BLaER1 (cell line): ENCODE measurements around the gene EPB41L3.
"Not testable (repeated sequence)": the region's sequence is repeated elsewhere in the genome, so short reads cannot be mapped to it uniquely, and the experiment has no call there.

ENCODE experiments used
- H3K27ac ChIP-seq: shearing (Covaris generic); formaldehyde crosslinking; 2 replicates; pipeline ENCODE4 v1.8.1; 2022
- H3K27me3 ChIP-seq: shearing (Covaris generic); formaldehyde crosslinking; 2 replicates; pipeline ENCODE4 v1.8.1; 2022
- H3K36me3 ChIP-seq: shearing (Covaris generic); formaldehyde crosslinking; 2 replicates; pipeline ENCODE4 v1.8.1; 2022
- H3K4me1 ChIP-seq: shearing (Covaris generic); formaldehyde crosslinking; 2 replicates; pipeline ENCODE4 v1.8.1; 2022
- H3K4me2 ChIP-seq: shearing (Covaris generic); formaldehyde crosslinking; 2 replicates; pipeline ENCODE4 v1.8.1; 2022
- H3K4me3 ChIP-seq: shearing (Covaris generic); formaldehyde crosslinking; 2 replicates; pipeline ENCODE4 v1.8.1; 2022
- H3K9ac ChIP-seq: shearing (Covaris generic); formaldehyde crosslinking; 2 replicates; pipeline ENCODE4 v1.8.1; 2022
- H3K9me3 ChIP-seq: shearing (Covaris generic); formaldehyde crosslinking; 2 replicates; pipeline ENCODE4 v1.8.1; 2022
- H4K20me1 ChIP-seq: shearing (Covaris generic); formaldehyde crosslinking; 2 replicates; pipeline ENCODE4 v1.8.1; 2022
- Cebpa-rat ChIP-seq: shearing (Covaris generic); IDR thresholded peaks from 2 replicates; pipeline ENCODE4 v1.8.1; 2022

The EPB41L3 gene

DNA sequence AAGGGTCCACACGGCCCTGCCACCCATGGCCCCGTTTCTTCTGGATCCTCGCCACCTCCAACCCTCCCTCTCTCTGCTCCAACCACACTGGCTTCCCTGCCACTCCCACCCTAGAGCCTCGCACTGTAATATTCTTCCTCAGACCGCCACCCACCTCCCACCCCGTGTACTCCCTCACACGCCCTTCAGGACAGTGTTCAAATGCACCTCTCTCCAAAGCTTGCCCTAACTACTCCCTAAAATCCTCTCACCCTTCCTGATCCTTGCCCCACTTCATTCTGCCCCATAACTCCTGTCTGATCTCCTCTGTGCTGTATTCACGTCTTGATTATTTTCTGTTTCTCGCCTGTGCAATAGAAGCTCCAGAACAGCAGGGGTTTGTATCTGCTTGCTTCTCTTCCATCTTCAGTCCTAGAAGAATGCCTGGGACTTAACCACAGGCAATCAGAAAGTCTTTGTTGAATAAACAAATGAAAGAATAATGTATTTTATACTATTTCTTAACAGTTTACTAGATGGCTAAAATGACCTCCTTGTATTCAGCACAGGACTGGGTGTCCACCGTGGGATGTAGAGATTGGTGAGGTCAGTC, 25.5 kb downstream of the EPB41L3 start:
- no peak overlapping the region for H3K9ac ChIP-seq
- no peak overlapping the region for H3K4me3 ChIP-seq
- peaks cover 23% of the 10 kb centered on the region for H3K4me1 ChIP-seq
- H3K27me3 ChIP-seq, result no peaks in the 10 kb centered on the region
- no peaks in the 10 kb centered on the region for H4K20me1 ChIP-seq
- no peaks in the 10 kb centered on the region for H3K9me3 ChIP-seq
- no peak overlapping the region for H3K4me2 ChIP-seq
- H3K36me3 ChIP-seq, result no peaks in the 10 kb centered on the region
- TF ChIP-seq Cebpa-rat, result no peak
- no peak overlapping the region for H3K27ac ChIP-seq

DNA sequence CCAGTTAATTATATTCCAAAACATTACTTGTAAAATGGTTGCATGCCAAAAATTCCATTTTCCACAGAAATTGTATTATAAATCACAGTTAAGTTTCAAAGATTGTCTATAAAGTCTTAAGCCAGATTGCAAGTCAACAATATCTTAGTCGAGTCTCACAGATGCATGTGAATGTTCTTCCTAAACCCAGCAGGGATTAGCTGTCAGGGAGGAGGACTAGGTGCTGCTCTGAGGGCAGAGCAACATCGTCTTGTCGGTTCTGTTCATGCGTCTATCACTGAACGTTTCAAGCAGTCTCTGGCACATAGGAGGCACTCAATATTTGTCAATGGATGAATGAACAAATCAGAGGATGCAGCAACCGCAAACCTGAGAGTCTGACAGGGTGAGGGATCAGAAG, 27.0 kb downstream of the EPB41L3 start:
- Histone ChIP-seq H3K36me3 (no peaks in the 10 kb centered on the region), H3K4me2 (no peak overlapping the region), H3K27me3 (no peaks in the 10 kb centered on the region), H4K20me1 (no peaks in the 10 kb centered on the region), H3K9me3 (no peaks in the 10 kb centered on the region), H3K9ac (no peak overlapping the region), H3K4me3 (no peak overlapping the region), H3K27ac (no peak overlapping the region), H3K4me1 (peaks cover 23% of the 10 kb centered on the region)
- TF ChIP-seq Cebpa-rat, result no peak

DNA sequence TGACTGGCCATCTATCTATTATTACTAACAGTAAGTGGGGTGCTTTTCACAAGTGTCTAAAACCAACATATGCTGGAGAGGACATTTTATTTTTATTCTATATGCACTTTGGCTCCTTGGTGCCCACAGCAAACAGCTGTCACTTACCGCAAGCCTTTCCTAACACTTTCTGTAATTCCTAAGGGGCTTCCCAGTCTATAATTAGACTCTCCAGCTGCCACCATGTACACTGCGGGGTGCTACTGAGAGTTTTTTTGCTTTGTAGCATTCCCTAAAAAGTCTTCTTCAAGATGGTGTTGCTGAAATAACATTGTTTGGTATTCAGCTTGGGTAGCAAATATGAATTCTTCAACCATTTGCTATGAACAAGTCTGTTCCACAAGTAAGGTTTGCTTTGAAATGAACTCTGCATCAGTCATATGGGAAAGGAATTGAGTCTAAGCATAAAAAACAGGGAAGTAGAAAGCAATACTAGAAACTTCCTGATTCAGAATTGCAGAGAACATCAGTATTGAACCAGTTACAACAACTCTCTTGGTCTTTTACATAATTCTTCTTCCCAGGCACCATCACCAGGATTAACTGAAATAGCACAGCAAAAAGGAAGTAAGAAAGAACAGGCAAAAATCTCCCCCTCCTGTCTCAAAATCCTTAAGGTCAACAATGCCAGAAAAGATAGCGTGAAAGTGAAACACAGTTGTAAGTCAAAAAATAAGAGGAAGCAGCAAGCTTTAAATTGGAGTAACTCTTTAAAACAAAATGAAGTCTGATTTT, 28.6 kb downstream of the EPB41L3 start:
- Histone ChIP-seq H4K20me1 (no peaks in the 10 kb centered on the region), H3K4me1 (peaks cover 23% of the 10 kb centered on the region), H3K4me2 (peak overlapping the region; percentile 61), H3K9me3 (no peaks in the 10 kb centered on the region), H3K4me3 (no peak overlapping the region), H3K27me3 (no peaks in the 10 kb centered on the region), H3K36me3 (no peaks in the 10 kb centered on the region), H3K9ac (no peak overlapping the region), H3K27ac (peak overlapping the region; percentile 25)
- no peak for TF ChIP-seq Cebpa-rat

DNA sequence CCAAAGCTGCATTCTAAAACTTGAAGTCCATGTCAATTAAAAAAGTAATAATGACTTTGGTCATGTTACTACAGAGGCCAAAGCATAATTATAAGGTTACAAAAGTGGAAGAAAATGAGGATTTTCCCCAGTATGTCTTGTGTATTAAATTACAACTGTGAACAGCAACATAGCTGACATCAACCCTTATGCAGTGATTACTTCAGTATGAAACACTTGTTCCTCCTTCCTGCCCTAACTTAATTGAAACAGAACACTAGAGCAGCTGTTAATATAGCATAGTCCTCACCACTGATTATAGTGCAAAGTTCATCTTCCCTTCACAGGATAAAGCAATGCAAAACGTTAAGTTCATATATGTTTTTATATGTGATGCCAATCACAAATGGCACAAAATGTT, 29.9 kb downstream of the EPB41L3 start:
- no peaks in the 10 kb centered on the region for H3K27me3 ChIP-seq
- TF ChIP-seq Cebpa-rat, result no peak
- H3K4me3 ChIP-seq, result no peak overlapping the region
- H4K20me1 ChIP-seq, result no peaks in the 10 kb centered on the region
- H3K27ac ChIP-seq, result no peak overlapping the region
- H3K4me1 ChIP-seq, result peaks cover 23% of the 10 kb centered on the region
- H3K36me3 ChIP-seq, result no peaks in the 10 kb centered on the region
- no peaks in the 10 kb centered on the region for H3K9me3 ChIP-seq
- H3K4me2 ChIP-seq, result no peak overlapping the region
- H3K9ac ChIP-seq, result no peak overlapping the region

DNA sequence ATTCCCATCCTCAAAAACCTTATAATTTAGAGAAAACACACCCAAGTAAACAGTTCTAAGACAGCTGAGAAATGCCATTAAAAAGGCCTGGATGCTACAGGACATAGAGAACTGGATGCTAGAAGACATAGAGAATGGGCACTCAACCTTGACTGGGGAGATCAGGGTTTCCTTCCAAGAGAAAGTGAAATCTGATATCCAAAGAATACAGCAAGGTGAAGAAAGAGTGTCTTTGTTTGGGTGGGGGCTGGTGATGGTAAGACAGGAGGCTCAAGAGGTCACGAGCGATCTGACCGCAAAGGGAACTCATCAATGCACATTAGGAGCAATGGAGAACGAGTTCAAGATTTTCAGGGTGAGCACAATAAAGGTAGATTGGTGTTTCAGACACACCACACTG, 31.6 kb downstream of the EPB41L3 start:
- H4K20me1 ChIP-seq, result no peaks in the 10 kb centered on the region
- no peaks in the 10 kb centered on the region for H3K36me3 ChIP-seq
- H3K27ac ChIP-seq, result no peak overlapping the region
- no peaks in the 10 kb centered on the region for H3K9me3 ChIP-seq
- no peak overlapping the region for H3K9ac ChIP-seq
- no peaks in the 10 kb centered on the region for H3K27me3 ChIP-seq
- no peak for TF ChIP-seq Cebpa-rat
- H3K4me2 ChIP-seq, result no peak overlapping the region
- H3K4me3 ChIP-seq, result no peak overlapping the region
- peaks cover 23% of the 10 kb centered on the region for H3K4me1 ChIP-seq

DNA sequence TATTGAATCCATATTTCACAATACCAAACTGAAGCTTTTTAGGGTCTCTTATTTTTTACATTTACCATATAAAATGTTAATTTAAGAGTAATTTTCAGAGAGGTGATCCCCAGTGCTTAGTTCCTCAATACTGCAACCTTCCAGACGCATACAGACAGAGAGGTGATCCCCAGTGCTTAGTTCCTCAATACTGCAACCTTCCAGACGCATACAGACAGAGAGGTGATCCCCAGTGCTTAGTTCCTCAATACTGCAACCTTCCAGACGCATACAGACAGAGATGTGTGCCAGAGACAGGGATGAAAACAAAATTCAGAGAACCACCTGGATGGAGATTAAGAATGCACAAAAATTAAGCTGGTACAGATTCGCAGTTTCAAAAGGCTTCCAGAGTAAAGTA, 32.3 kb downstream of the EPB41L3 start:
- not testable (repeated sequence) for H3K4me2 ChIP-seq, H3K27ac ChIP-seq, H3K9ac ChIP-seq, H3K36me3 ChIP-seq, H4K20me1 ChIP-seq, H3K4me3 ChIP-seq, H3K27me3 ChIP-seq, H3K9me3 ChIP-seq
- H3K4me1 ChIP-seq, result peaks cover 23% of the 10 kb centered on the region

DNA sequence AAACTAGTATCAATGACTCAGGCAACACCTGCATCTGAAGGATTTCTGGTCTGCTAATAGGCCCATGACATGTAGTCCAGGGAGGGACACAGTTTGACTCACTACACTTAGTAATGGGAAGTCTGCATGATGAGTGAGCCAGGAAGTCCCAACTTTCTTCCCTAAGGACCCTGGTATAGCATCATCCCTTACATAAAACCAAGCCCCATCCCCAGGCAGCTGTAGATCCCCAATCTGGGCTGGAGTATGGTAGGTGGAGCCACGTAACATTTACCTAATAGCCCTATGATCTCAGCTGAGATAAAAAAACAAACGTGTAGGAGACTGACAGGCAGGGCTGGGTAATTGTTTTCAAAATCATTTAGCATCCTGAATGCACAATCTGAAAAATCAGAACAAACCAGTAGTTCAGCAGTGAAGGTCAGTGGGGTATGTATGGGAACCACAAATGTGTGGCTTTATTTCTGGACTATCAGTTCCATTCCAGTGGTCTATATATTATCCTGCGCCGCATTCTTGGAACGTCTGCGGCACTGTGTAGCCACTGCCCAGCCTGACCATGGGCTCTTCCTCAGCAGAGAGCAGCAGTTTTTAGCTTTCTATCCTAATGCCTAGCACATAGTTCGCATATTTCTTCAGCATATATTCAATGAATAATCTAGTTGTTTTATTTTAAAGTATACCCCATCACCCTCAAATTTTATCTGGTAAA, 33.5 kb downstream of the EPB41L3 start:
- TF ChIP-seq Cebpa-rat, result no peak
- H3K4me1 ChIP-seq, result peaks cover 11% of the 10 kb centered on the region
- H3K36me3 ChIP-seq, result no peaks in the 10 kb centered on the region
- no peak overlapping the region for H3K9ac ChIP-seq
- no peaks in the 10 kb centered on the region for H4K20me1 ChIP-seq
- no peak overlapping the region for H3K4me2 ChIP-seq
- H3K9me3 ChIP-seq, result no peaks in the 10 kb centered on the region
- H3K27ac ChIP-seq, result no peak overlapping the region
- no peak overlapping the region for H3K4me3 ChIP-seq
- H3K27me3 ChIP-seq, result no peaks in the 10 kb centered on the region

DNA sequence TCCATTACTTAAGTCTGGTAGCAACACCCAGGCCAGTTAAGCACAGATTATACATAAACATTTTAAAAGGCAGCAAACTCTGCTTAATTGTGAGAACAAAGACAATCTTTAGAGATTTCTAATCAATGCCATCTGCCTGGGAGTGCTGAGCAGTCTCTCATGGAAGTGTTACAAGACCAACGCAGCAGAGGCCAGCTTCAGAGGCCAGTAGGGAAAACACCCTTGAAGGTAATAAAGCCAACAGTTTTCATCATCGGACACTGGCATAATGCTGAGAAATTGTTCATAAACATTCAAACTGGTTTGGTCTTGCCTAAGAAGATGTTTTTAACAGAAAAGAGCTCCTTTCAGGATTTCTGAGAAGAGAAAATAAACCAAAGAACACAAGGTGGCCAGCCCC, 35.0 kb downstream of the EPB41L3 start:
- TF ChIP-seq Cebpa-rat, result no peak
- no peak overlapping the region for H3K4me2 ChIP-seq
- no peaks in the 10 kb centered on the region for H3K36me3 ChIP-seq
- H3K4me1 ChIP-seq, result no peaks in the 10 kb centered on the region
- H4K20me1 ChIP-seq, result no peaks in the 10 kb centered on the region
- no peaks in the 10 kb centered on the region for H3K27me3 ChIP-seq
- no peak overlapping the region for H3K27ac ChIP-seq
- no peaks in the 10 kb centered on the region for H3K9me3 ChIP-seq
- no peak overlapping the region for H3K9ac ChIP-seq
- H3K4me3 ChIP-seq, result no peak overlapping the region

DNA sequence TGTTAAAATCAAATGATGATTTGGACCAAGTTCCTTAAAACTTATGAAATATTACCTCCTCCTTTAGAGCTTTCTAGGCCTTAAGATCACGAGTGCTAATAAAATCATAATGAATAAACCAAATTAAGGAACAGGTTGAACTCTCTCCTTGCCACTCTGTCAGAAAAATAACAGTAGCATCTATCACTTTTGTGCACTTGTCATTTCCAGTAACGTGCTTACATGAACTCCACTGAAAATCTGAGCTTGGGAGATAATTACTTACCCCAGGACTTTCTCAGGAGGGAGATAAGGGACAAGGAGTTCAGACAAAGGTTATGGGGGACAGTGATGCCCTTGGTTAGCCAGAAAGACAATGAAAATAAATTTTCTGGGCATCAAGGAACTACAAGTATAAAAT, 36.0 kb downstream of the EPB41L3 start:
- no peak overlapping the region for H3K9ac ChIP-seq
- no peaks in the 10 kb centered on the region for H3K36me3 ChIP-seq
- no peak overlapping the region for H3K27ac ChIP-seq
- H3K4me1 ChIP-seq, result no peaks in the 10 kb centered on the region
- TF ChIP-seq Cebpa-rat, result no peak
- no peaks in the 10 kb centered on the region for H3K27me3 ChIP-seq
- H3K4me2 ChIP-seq, result no peak overlapping the region
- H4K20me1 ChIP-seq, result no peaks in the 10 kb centered on the region
- H3K4me3 ChIP-seq, result no peak overlapping the region
- no peaks in the 10 kb centered on the region for H3K9me3 ChIP-seq

DNA sequence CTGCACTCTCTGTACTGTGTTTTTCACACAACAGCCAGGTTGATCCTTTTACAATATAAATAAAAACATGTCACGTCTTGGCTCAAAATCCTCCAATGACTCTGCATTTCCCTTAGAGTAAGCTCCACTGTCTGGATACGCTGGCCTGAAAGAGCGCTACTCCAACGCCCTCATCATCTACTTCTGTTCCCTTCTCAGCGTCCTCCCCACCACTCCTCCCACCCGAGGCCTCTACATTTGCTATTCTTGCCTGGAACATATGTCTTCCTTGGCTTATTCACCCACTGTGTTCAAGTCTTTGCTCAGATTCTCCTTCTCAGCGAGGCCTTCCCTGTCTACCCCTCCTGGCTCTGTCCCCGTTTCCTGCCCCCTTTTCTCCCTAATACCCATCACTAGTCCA, 37.6 kb downstream of the EPB41L3 start:
- Histone ChIP-seq H3K27me3 (no peaks in the 10 kb centered on the region), H3K4me3 (no peak overlapping the region), H3K4me1 (no peaks in the 10 kb centered on the region), H4K20me1 (no peaks in the 10 kb centered on the region), H3K4me2 (no peak overlapping the region), H3K27ac (no peak overlapping the region), H3K9ac (no peak overlapping the region), H3K9me3 (no peaks in the 10 kb centered on the region), H3K36me3 (no peaks in the 10 kb centered on the region)
- no peak for TF ChIP-seq Cebpa-rat
